A549 (cell line): Measurements from ENCODE around the gene PIK3R4.

Experiments used
- CTCF ChIP-seq: fragments of >200 bp; sonication (Bioruptor Twin); formaldehyde crosslinking; IDR thresholded peaks from 3 replicates; pipeline ENCODE4 v1.5.1; 2016
- MAX ChIP-seq: IDR thresholded peaks from 2 replicates; pipeline ENCODE4 v1.6.1; 2012
- RCOR1 ChIP-seq: fragments of 150-350 bp; IDR thresholded peaks from 2 replicates; pipeline ENCODE4 v1.6.1; 2014; ENCODE audit warnings: antibody characterized with exemption, low read length, low read depth

- TF ChIP-seq CTCF (no peak), RCOR1 (no peak), MAX (no peak)
These were observed 13.3 kb downstream of the PIK3R4 start for GRCh38 chr3:130733236-130733875.
